GM12891 (cell line): ENCODE measurements around the gene TGFBR2.

Experiments
- POLR2A ChIP-seq: IDR thresholded peaks from 2 replicates; pipeline ENCODE4 v1.6.1; 2011; ENCODE audit warnings: low read depth, low read length, control low read depth
- POLR2AphosphoS5 ChIP-seq: IDR thresholded peaks from 2 replicates; pipeline ENCODE4 v1.6.1; 2011; ENCODE audit warnings: low read depth, low read length, control low read depth
- SPI1 ChIP-seq: IDR thresholded peaks from 2 replicates; pipeline ENCODE4 v1.6.1; 2011; ENCODE audit warnings: low read depth, low read length, control low read depth

DNA sequence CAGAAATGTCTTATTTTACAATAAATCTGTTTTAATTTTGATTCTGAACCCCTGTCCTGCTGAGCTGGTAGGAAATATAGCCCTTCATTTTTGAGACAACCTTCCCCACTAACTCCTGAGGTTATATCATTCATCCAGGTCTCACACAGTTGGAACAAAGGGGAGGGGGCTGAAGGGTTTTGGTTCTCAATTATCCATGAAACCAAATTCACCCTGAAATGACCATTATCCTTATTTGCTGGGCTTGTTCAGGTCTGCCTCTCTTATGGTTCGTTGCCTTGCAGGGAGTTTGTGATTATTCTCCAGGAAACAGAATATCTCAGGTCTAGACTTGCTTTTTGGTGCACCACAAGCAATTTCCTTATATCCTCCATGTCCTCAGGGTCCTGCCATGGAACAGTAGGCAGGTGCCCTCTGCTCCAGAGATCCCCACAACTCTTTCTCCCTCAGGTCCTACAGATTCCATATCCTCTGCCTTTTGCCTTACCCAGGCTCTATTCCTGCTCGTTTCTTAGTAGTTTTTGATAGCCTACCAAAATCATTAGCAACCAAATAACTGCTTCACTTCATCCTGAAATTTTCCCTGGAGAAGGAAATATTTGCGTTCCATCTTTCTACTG is 94.4 kb downstream of the TGFBR2 start:
- no peak for TF ChIP-seq POLR2A
- TF ChIP-seq POLR2AphosphoS5, result no peak
- no peak for TF ChIP-seq SPI1
